NB4 (cell line): ENCODE data around the gene ANO8.

Experiments used
- CTCF ChIP-seq: IDR thresholded peaks from one replicate; pipeline ENCODE4 v1.5.1; 2012; ENCODE audit warnings: low read depth, low read length
- MAX ChIP-seq: IDR thresholded peaks from 2 replicates; pipeline ENCODE4 v1.6.1; 2011; ENCODE audit warnings: low read depth, low read length
- POLR2A ChIP-seq: IDR thresholded peaks from 2 replicates; pipeline ENCODE4 v1.6.1; 2011; ENCODE audit warnings: mild to moderate bottlenecking; ENCODE audit not compliant: insufficient read length; ENCODE audit errors: extremely low read depth

DNA sequence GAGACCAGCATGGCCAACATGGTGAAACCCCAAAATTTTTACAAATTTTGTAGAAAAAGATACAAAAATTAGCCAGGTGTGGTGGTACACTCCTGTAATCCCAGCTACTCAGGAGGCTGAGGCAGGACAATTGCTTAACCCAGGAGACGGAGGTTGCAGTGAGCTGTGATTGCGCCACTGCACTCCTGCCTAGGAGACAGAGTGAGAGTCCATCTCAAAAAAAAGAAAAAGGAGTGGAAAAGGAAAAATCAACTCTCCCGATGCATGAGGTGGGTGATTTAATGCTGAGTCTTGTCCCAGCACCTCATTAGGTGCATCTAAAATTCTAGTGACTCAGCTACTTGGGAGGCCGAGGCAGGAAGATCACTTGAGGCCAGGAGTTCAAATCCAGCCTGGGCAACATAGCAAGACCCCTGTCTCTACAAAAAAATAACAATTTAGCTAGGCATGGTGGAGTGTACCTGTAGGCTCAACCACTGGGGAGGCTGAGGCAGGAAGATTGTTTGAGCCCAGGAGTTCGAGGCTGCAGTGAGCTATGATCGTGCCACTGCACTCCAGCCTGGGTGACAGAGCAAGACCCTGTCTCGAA lies 22.5 kb upstream of the ANO8 start:
- TF ChIP-seq CTCF (no peak), POLR2A (no peak), MAX (no peak)
